Measurements from ENCODE around the gene ADORA2A. TPM values are rescaled to one million over a fixed set of nuclear protein-coding genes. Genes with fewer than 3 reads are reported as not detected.

Gene ADORA2A
- total RNA-seq, 1 donor from 2014 or later: 3.3 TPM

DNA sequence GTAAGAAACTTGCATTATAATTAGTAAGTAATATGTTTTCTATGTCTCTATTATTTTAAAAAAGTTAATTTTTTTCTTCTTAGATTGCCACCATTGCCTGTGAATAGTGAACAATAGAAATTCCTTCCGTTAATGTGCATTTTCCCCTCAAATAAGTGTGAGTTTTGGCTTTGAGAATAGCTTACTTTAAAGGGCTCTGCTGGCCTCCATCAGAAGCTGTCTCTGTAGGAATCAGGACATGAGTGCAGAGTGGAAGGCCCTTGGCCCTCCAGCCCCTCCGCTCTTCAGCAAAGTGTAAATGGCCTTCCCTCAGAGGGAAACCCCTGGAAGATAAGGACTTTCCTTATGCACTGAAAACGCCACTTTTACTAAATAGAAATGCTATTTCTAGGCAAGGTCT, 24.1 kb upstream of the ADORA2A start:
- no peak for DNase-seq (ENCODE audit: low spot score)

DNA sequence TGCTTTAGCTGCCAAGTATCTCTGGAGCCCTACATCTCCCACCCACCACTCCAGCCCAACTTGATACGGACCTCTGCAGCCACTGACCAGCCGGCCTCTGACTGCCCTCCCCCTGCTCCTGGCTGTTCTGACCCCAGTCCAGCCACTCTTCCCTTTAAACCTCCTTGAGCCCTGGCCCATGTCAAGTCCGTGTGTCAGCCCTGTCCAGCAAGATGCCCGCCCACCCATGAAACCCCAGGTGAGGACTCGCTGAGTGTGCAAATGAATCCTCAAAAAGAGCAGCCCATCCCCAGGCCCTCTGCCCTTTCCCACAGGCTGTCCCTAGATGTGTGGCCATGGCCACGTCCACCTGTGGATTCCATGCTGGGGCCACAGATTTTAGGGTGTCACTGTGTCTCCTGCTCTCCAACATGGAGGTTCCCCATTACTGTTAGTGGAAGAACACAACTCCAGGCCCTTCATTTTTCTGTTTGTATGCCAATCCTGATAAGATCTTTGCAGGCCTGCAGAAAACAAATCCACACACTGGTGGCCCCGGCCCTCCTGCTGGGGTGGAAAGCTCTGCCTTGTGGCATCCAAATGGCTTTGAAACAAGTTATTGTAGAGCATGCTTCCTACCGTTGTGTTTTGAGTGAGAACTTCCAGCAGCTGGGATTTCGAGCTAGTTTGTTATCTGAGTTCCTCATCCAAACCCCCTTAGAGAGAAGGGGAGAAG, 22.7 kb upstream of the ADORA2A start:
- DNase-seq (ENCODE audit: low spot score): no peak

DNA sequence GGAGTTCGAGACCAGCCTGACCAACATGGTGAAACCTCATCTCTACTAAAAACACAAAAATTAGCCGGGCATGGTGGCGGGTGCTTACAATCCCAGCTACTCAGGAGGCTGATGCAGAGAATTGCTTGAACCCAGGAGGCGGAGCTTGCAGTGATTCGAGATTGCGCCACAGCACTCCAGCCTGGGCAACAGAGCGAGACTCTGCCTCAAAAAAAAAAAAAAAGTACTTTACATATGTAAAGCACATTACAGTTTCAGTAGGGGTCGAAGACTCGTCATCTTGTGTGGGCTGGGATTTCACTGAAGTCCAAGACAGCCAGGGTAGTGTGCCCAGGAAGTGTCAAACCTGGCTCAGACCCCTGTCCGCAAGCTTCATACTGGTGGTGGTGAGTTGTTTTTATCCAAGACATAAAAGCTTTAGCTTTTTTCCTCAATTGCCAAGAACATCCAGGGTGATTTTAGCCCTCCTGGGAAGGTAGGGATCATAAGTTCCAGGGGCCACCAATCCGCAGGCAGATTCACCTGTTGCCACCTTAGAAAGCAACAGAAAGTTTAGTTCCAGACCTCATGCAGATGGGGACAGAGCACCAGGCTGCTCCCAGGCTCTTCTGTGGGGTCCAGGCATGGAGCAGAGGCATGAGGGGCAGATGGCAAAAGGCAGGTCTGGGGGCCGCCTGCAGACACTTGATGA, 21.6 kb upstream of the ADORA2A start:
- no peak for DNase-seq (ENCODE audit: low spot score)

DNA sequence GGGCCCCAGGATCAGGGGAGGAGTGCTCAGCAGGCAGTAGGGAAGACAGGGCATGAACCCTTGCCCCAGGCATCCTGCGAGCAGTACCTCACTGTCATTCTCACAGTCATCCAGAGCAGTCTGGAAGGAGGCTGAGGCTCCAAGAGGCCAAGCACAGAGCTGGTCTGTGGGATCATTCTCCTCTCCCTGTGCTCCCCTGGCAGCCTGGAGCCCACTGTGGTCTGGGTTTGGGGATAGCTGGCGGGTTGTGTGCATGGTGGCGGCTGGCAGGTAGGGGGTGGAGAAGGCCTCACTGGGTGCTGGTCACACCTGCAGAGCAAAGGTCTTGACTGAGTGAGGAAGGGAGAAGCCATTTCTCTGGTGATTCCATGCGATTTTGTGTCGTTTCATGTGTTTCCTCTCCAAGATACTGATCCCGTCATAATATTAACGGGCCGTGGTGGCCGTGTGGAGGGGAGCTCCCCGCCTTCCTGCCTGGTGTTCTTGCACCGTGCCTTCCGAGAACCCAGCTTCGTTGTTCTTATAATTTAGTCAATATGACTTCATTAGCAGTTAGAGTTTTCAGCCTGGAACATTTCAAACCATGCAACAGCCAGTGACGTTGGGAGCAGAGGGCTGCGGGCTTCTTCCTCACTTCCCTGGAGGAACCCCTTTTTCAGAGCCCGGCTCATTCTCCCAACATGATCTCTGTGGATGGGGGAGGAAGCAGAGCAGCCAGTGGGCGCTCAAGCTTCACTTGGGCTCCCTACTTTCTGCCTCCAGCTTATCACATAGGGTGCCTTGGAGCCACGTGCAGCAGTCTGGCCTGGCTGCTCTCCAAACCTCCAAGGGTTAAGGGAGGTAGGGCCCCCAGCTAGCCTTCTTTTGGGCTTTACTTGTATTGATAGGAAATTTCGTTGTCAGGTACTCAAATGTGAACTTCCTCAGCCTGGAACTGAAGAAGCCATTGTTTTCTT, 20.8 kb upstream of the ADORA2A start:
- DNase-seq (ENCODE audit: low spot score): no peak

DNA sequence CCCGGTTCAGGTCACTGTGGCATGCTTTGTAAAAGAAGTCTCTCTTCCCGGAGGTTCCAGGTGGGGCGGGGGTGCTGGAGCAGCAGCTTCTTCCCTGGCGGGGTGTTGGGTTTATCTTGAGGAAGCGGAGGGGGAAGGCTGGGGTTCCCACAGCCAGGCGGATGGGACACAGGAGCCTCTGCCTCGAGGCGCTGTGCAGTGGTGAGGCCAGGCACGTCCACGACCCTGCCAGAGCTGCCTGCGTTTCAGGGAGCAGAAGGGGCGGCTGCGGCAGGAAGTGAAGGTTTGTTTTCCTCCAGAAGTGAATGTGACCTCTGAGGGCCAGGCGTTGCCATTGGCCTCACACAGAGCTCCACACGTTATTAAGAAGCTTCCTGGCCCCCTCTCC, 20.1 kb upstream of the ADORA2A start:
- DNase-seq (ENCODE audit: low spot score): no peak

DNA sequence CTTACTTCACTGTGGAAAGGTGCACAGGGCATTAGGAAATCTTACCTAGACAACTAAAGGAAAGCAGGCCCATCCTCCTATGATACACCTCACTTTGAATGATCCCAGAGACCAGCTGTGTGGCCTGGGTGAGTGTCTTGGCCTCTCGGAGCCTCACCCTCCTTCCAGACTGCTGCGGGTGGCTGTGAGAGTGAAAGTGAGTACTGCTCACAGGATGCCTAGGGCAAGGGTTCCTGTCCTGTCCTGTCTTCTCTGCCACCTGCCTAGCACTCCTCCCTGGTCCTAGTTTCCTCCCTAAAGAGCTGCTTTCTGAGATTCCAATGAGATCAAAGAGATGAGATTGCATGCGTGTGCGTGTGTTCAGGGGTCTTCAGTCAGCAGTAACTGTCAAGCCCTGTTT, 19.5 kb upstream of the ADORA2A start:
- DNase-seq (ENCODE audit: low spot score): no peak

DNA sequence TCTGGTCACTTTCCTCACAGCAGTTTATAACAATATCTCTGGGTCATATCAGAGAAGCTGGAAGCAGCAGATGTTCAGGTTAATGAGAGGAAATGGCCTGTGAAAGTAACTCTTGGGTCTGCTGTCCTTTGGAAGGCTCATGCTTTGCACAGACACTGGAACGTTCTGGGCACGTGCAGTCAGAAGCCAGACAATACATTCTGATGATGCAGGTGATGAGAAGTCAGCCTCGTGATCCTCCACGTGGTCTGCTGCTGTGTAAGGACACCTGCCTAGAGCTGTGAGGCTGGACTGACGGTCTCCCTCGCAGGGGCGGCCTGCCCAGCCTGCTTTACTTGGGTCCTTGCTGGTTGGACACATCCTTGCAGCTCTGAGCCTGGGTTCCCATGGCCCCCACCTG, 18.8 kb upstream of the ADORA2A start:
- no peak for DNase-seq (ENCODE audit: low spot score)

DNA sequence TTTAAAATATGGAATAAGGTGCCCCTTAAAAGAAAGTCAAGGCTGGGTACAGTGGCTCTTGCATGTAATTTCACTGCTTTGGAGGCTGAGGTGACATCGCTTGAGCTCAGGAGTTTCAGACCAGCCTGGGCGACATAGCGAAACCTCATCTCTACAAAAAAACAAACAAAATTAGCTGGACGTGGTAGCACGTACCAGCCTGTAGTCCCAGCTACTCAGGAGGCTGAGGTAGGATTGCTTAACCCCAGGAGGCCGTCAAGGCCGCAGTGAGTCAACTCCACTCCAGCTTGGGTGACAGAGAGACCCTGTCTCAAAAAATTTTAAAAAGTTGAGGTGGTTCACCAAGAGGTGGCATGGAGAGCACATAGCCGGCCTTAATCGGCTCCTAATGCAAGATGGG, 17.7 kb upstream of the ADORA2A start:
- no peak for DNase-seq (ENCODE audit: low spot score)

DNA sequence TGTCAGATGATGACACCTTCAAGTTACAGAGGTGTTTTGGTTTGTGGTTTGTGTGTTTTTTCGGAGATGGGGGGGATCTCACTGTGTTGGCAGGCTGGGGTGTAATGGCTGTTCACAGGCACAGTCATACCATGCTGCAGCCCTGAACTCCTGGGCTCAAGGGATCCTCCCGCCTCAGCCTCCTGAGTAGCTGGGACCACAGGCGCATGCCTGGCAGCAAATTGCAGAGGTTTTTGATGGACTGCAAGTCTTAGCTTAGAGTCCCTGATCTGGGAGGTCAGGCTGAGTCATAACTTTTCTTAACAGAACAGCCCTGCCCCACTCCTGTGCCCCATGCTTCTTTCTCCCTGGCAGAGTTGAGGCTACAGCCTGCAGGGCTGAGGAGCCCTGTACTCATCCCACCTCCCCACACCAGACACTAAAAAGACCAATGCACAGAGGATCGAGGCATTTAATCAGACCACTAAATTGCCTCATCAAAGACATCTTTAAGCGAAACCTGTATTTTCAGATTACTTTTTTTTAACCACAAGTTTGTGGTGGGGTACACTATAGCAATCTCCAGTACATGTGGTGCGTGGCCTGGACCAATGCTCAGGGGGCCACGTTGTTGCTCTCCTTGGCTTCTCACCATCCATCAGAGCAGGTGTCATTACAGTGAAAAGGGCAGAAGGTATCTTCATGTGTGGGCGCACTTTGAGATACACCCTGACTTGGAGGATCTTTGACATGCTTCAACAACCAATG, 17.1 kb upstream of the ADORA2A start:
- no peak for DNase-seq (ENCODE audit: low spot score)

DNA sequence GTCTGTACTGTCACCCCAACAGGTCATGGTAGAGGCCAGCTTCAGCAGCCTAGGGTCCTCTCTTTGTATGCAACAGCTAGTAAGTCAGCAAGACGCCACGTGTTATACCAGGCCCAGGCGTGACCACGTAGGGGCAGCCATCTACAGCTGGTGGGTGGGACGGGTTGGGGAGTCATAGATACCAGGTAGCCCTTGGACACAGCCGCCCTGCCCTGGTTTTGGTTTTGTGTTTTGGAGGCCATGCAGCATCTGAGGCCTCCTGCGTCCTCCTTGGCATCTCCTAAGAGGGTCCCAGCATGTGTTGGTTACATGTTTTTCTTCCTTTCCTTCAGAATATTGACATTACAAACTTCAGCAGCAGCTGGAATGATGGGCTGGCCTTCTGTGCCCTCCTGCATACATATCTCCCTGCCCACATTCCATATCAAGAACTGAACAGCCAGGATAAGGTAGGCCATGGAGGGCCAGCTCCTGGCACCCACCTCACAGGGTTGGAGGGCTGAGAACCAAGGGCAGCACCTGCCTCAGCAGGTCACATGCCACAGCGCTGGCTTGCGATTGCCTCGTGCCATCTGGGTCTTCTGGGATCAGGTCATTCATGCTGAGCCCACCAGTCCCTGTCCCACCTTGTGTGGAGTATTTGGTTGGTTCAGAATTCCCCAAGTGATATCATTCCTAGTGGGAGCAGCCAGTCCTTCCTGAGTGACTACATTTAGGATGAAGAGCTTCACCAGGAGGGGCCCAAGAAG, 16.0 kb upstream of the ADORA2A start:
- no peak for DNase-seq (ENCODE audit: low spot score)

DNA sequence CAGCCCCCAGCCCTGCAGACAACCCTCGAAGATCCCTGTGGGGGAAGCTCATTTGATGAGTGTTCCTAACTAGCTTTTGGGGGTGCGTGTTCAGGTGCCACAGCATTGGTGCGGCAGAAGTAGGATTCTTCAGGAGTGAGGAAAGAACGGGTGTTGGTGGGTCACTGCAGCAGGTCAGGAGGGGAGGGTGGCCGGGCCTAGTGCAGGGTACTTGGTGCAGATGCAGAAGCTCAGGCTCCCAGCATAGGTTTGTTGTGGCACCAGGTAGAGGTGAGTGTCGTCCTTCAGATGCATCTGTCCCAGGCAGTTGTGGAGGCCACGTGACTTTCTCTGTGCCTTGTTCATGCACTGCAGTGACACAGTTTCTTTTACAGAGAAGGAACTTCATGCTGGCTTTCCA, 15.1 kb upstream of the ADORA2A start:
- no peak for DNase-seq (ENCODE audit: low spot score)

DNA sequence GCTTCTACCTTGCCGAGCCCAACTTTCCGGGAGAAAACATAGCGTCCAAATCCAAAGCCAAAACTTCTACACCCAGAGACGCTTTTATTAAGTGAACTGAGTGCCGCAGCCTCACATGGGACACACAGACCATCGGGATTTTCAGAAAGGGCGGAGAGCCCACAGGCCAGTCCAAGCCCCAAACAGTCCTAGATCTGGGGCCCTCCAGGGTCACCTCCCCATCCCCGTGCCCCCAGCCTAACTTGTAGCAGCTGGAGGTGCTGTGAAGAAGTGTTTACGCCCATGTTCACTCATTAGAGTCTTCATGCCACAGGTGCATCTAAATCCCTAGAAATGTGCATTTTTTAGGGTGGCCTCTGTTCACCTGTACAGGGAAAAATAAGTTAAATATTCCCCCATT, 14.1 kb upstream of the ADORA2A start:
- DNase-seq (ENCODE audit: low spot score): no peak

DNA sequence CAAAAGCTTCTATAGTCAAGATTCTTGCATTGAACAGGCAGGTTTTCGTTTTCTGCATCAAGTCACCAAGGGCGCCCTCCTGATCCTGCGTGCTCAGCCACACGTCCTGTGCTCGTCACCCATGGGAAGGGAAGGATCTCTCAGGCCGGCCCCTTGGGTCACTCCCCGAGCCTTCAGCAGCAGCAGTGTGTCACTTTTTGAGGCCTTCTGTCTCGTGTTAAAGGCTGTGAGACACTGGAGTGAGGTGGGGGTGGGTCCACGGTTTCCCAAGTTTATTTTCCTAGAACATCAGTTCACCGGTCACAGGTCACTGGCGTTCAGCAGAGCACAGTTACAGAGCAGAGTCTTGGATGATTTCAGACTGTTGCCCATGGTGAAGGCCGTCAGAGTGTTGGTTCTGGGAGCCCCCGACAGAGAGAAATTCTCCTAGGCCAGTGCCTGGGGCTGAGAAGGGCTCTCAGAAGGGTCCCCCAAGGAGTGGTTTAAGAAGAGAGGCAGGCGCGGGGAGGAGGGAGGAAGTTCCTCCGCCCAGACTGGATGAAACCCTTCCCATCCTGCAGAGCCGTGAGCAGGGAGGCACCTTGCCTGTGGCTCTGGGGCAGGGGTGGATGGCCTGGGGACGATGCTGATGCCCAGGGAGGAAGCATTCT, 13.5 kb upstream of the ADORA2A start:
- DNase-seq (ENCODE audit: low spot score): no peak

DNA sequence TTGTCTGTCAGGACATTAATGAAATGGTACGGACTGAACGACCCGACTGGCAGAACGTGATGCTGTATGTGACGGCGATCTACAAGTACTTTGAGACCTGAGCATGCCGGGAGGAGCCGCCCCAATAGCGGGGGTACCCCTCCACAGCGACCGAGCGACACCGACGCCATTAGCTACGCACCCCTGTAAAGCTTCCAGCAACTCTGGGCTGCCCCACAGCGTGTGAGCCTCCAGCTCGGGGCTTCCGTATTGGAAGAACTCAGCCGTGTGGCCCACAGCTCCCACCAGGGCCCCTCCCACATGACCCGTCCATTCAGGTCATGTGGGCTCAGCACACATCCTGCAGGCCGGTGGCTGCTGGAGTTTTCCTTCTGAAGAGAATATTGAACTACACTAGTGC, 12.9 kb upstream of the ADORA2A start:
- no peak for DNase-seq (ENCODE audit: low spot score)

DNA sequence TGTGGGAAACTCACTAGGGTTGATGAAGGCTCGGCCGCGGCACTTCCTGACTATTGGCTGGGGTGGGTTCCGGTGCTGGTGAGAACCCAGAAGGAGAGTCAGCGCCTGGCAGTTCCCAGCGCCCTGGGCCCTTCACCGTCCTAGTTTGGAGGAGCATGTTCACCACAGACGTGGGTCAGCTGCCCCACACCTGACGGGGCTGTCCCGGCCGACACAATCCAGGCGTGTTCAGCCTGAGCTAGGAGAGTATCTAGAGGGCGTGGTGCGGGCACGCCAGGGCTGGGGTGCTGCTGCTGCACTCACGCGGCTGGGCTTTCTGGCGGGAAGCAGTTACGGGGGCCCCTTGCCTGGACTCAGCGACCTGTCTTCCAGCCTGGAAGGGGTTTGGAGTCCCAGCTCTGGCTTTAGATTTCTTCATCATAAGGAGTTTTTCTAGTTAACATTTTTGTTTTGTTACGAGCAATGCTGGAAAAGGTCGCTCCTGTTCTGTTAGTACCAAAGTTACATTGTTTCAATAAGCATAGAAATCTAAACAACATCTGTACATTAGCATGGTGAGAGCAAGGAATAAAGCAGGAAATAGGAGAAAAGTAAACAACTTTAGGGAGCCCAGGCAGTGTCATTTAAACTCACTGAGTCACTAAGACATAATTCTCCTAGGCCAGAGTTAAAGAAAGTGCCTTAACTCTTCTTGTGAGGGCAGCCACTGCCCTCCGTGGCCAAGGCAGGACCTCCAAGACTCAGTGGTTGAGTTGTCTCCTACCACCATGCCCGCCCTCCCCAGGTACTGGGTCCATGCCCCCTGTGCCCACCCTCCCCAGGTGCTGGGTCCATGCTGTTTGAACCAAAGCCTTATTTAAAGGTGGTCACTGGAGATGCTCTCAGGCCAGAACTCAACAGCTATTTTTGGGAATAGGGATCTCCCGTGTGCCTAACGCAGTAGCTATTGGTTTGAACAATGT, 12.1 kb upstream of the ADORA2A start:
- no peak for DNase-seq (ENCODE audit: low spot score)

DNA sequence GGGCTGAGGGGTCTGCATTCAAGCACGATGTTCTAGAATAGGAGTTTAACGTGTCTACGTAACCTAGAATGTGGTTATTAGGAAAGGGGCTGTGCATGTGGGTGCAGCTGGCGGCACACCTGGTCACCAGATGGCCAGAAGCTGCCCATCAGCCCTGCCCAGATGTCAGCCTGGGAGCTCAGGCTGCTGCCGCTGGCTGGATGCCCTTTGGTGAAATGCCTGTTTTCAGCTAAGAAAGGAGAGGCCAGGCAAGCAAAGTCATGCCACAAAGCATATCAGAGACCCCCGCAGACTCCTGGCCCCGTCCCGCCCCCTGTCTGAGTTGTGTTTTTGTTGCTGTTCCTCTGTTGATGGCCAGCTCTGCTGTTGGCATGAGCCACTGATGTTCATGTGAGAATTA, 11.3 kb upstream of the ADORA2A start:
- no peak for DNase-seq (ENCODE audit: low spot score)

DNA sequence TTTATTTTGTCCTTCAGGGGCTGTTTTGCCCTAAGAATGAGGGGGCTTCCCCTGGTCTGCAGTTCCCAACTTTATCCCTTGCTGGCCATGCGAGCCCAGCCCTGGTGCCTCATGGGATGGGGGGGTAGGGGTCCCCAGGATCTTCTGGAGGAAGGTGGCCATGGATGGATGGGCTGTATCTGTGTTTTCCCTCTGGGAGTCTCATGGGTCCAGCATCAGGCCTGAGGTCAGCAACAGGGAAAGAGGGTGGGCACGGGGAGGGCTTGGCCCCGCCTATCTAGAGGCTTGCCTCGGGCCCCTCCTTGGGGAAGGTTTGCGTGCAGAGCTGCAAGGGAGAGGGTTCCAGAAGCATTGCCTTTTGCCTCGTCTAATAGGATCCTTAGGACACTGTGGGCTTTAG, 10.8 kb upstream of the ADORA2A start:
- no peak for DNase-seq (ENCODE audit: low spot score)

DNA sequence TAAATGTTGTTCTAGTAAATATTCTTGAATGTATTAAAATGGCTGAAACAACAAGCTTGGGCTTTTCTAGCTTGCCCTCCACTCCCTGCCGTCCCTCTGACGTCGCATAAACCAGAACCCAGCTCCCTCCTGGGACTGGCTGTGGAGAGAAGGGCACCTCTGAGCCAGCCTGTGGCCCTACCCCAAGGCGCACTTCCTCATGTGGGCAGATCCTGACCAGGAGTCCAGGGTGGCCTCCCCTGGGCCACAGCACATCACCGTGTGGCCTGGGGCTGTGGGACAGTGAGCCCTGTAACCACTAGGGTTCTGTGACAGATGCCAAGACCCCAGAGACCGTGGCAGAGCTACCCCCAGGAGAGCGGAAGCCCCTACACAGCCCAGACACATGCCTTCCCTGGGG, 10.2 kb upstream of the ADORA2A start:
- DNase-seq (ENCODE audit: low spot score): no peak

DNA sequence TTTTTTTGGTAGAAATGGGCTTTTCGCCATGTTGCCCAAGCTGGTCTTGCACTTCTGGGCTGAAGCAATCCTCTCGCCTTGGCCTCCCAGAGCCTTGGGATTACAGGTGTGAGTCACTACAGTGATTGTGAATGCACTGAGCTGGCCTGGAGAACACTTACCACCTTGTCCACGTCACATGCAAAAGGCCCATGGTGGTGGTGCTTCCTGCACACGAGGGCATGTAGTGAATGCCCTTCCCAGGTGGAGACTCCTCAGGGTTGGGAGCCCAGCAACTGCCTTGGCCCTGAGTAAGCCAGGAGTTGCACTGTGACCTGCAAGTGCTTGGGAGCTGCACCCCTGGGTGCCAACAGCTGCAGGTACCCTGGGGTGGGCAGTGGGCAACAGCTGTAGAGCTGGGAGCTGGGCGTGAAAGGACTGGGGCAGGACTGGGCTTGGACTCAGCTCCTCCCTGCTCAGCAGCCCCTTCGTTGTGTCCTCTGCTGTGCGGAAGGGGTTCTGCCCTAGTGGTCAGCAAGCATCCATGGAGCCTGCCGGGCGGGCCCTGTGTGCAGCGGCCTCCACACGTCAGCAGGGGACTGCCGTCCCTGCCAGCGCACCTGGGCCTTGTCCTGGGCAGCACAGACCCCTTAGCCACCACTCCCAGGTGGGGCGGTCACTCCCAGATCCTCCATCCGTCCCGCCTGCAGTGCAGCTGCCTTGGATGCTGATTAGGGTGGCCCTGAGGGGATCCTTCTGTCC, 9.3 kb upstream of the ADORA2A start:
- DNase-seq (ENCODE audit: low spot score): no peak
